Dendritic cell treated with granulocyte-macrophage colony-stimulating factor and Interleukin-4, amounts not matched to agents 40 ng/mL and 50 ng/mL, for 4 days (primary cell): ENCODE results near the gene CINP.

Experiments
- H3K27ac Mint-ChIP-seq: one replicate; pipeline ENCODE4 v1.8.0; 2022; ENCODE audit warnings: mild to moderate bottlenecking, mixed read lengths
- H3K27me3 Mint-ChIP-seq: one replicate; pipeline ENCODE4 v1.8.0; 2022; ENCODE audit warnings: mild to moderate bottlenecking, mixed read lengths
- H3K36me3 Mint-ChIP-seq: one replicate; pipeline ENCODE4 v1.8.0; 2022; ENCODE audit warnings: low read depth, mixed read lengths
- H3K4me1 Mint-ChIP-seq: one replicate; pipeline ENCODE4 v1.8.0; 2022; ENCODE audit warnings: low read depth, mixed read lengths
- H3K4me3 Mint-ChIP-seq: one replicate; pipeline ENCODE4 v1.8.0; 2022; ENCODE audit warnings: mild to moderate bottlenecking, moderate library complexity, mixed read lengths
- H3K9me3 Mint-ChIP-seq: one replicate; pipeline ENCODE4 v1.8.0; 2022; ENCODE audit warnings: mixed read lengths
- intact Hi-C: fragments of 100-400 bp; cut with micrococcal nuclease; formaldehyde crosslinking; loops from one replicate; pipeline ENCODE4 v1.15.0; 2022

The CINP gene

GRCh38 chr14:102362545-102363181, at the start of gene CINP, which contains the start of gene TECPR2:
CINP (minus strand) TSS chr14:102362890; CDS start chr14:102362851, 39 bp downstream.
TECPR2 (plus strand) TSS chr14:102362941; CDS start chr14:102376722, 13,781 bp downstream.
- Mint-ChIP-seq H3K9me3 (no peaks in the 10 kb centered on the region), H3K4me1 (peaks cover 18% of the 10 kb centered on the region), H3K36me3 (peaks cover 35% of the 10 kb centered on the region), H3K27me3 (no peaks in the 10 kb centered on the region), H3K4me3 (peak within 1 kb of the TSS; percentile 90), H3K27ac (no peak within 1 kb of the TSS)
- intact Hi-C loops = no loop called here

DNA sequence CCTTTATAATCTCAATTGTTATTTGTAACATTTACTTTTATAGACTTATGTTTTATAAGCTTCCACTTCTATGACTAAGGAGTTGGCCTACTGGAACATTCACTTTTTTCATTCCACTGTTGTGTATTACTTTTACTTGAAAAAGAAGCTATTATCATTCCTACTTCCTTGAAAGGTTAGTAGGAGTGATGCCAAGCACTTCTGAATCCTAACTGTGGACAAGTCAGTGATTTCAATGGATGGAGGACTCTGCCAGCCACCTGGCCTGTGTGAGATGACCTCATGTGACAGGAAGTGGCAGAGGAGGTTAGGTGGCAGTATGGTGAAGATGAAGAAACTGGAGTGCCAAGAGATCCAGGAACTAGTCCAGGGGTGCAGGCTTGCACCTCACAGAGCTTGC, 46.0 kb upstream of the CINP start:
- Mint-ChIP-seq H3K4me3 (no peak overlapping the region), H3K27ac (no peak overlapping the region), H3K4me1 (peaks cover 9% of the 10 kb centered on the region), H3K36me3 (peaks cover 40% of the 10 kb centered on the region), H3K27me3 (no peaks in the 10 kb centered on the region), H3K9me3 (peaks cover under 1% of the 10 kb centered on the region)
- intact Hi-C loops = no loop called here

GRCh38 chr14:102407258-102407657, 44.6 kb upstream of the CINP start:
- intact Hi-C loops = no loop called here
- no peak overlapping the region for H3K27ac Mint-ChIP-seq
- no peak overlapping the region for H3K4me3 Mint-ChIP-seq
- no peaks in the 10 kb centered on the region for H3K27me3 Mint-ChIP-seq
- H3K9me3 Mint-ChIP-seq = peaks cover 15% of the 10 kb centered on the region
- peaks cover 53% of the 10 kb centered on the region for H3K36me3 Mint-ChIP-seq
- peaks cover 9% of the 10 kb centered on the region for H3K4me1 Mint-ChIP-seq

GRCh38 chr14:102403028-102403427, 40.3 kb upstream of the CINP start:
- intact Hi-C loops = no loop called here
- H3K27me3 Mint-ChIP-seq = no peaks in the 10 kb centered on the region

DNA sequence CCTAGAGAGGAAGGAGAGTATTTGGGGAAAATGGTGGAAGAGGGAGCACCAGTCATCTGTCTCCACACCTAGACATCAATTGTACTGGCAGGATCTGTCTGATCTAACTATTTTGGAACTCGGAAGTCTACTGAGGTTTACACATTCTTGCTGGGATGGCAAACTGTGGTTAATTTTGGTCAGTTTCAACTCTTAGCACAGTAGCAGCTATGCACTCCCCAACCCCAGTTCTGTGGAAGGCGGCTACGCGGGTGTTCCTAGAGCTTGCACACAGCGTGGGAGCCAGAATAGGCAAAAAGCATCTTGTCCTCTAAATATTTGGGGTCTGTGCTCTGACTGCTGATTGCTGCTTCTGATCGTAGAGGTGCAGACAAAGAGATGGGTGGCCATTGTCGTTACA, 33.8 kb upstream of the CINP start:
- Mint-ChIP-seq H3K36me3 (peaks cover 66% of the 10 kb centered on the region), H3K9me3 (peaks cover 25% of the 10 kb centered on the region), H3K4me1 (peaks cover 12% of the 10 kb centered on the region), H3K4me3 (no peak overlapping the region), H3K27me3 (no peaks in the 10 kb centered on the region), H3K27ac (no peak overlapping the region)
- intact Hi-C loops = no loop called here

More at GRCh38 chr14:102403028-102403427, 40.3 kb upstream of the CINP start:
- peaks cover 9% of the 10 kb centered on the region for H3K4me1 Mint-ChIP-seq
- peaks cover 46% of the 10 kb centered on the region for H3K36me3 Mint-ChIP-seq
- H3K27ac Mint-ChIP-seq = no peak overlapping the region
- no peak overlapping the region for H3K4me3 Mint-ChIP-seq
- H3K9me3 Mint-ChIP-seq = peaks cover 39% of the 10 kb centered on the region

- peaks cover 60% of the 10 kb centered on the region for H3K36me3 Mint-ChIP-seq
- H3K27ac Mint-ChIP-seq = no peak overlapping the region
- peaks cover 19% of the 10 kb centered on the region for H3K4me1 Mint-ChIP-seq
- intact Hi-C loops = no loop called here
- peaks cover 24% of the 10 kb centered on the region for H3K9me3 Mint-ChIP-seq
- H3K4me3 Mint-ChIP-seq = no peak overlapping the region
- H3K27me3 Mint-ChIP-seq = no peaks in the 10 kb centered on the region
Observed at GRCh38 chr14:102394717-102395375, 32.2 kb upstream of the CINP start.

- H3K27ac Mint-ChIP-seq = no peak overlapping the region
Observed at GRCh38 chr14:102392506-102392905, 29.8 kb upstream of the CINP start.

GRCh38 chr14:102390064-102390855, 27.6 kb upstream of the CINP start:
- Mint-ChIP-seq H3K9me3 (no peaks in the 10 kb centered on the region), H3K36me3 (peaks cover 27% of the 10 kb centered on the region), H3K27me3 (no peaks in the 10 kb centered on the region), H3K27ac (peak overlapping the region; percentile 5), H3K4me3 (no peak overlapping the region), H3K4me1 (peaks cover 26% of the 10 kb centered on the region)
- intact Hi-C loops = no loop called here

More at GRCh38 chr14:102392506-102392905, 29.8 kb upstream of the CINP start:
- H3K4me3 Mint-ChIP-seq = no peak overlapping the region
- peaks cover 41% of the 10 kb centered on the region for H3K36me3 Mint-ChIP-seq
- intact Hi-C loops = no loop called here
- no peaks in the 10 kb centered on the region for H3K27me3 Mint-ChIP-seq
- peaks cover 3% of the 10 kb centered on the region for H3K9me3 Mint-ChIP-seq
- H3K4me1 Mint-ChIP-seq = peaks cover 26% of the 10 kb centered on the region

DNA sequence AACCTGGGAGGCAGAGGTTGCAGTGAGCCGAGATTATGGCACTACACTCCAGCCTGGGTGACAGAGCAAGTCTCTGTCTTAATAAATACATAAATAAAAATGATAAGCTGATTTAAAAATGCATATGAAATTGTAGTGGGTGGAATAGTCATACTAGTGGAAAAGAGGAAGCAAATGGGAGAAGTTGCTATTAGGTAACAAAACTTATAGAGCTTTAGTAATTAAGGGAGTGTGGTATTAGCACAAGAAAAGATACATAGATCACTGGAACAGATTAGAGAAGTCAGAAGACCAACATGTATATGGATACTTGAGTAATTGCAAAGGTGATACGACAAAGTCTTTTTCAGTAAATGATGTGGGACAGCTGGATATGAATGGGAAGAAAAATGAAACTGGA, 26.6 kb upstream of the CINP start:
- H3K27me3 Mint-ChIP-seq = no peaks in the 10 kb centered on the region
- no peak overlapping the region for H3K27ac Mint-ChIP-seq
- H3K36me3 Mint-ChIP-seq = peaks cover 31% of the 10 kb centered on the region
- no peaks in the 10 kb centered on the region for H3K9me3 Mint-ChIP-seq
- intact Hi-C loops = no loop called here
- peak overlapping the region; percentile 17 for H3K4me3 Mint-ChIP-seq
- H3K4me1 Mint-ChIP-seq = peaks cover 18% of the 10 kb centered on the region

GRCh38 chr14:102387086-102387485, 24.4 kb upstream of the CINP start:
- peaks cover 15% of the 10 kb centered on the region for H3K4me1 Mint-ChIP-seq
- no peaks in the 10 kb centered on the region for H3K9me3 Mint-ChIP-seq
- no peak overlapping the region for H3K4me3 Mint-ChIP-seq
- no peaks in the 10 kb centered on the region for H3K27me3 Mint-ChIP-seq
- intact Hi-C loops = no loop called here
- H3K36me3 Mint-ChIP-seq = peaks cover 17% of the 10 kb centered on the region
- no peak overlapping the region for H3K27ac Mint-ChIP-seq

- Mint-ChIP-seq H3K27me3 (no peaks in the 10 kb centered on the region), H3K9me3 (no peaks in the 10 kb centered on the region), H3K27ac (no peak overlapping the region), H3K36me3 (peaks cover 60% of the 10 kb centered on the region), H3K4me3 (no peak overlapping the region), H3K4me1 (peaks cover 5% of the 10 kb centered on the region)
- intact Hi-C loops = no loop called here
Observed at GRCh38 chr14:102378830-102379229, 16.1 kb upstream of the CINP start.

GRCh38 chr14:102377696-102378095, 15.0 kb upstream of the CINP start:
- no peak overlapping the region for H3K4me3 Mint-ChIP-seq
- no peaks in the 10 kb centered on the region for H3K9me3 Mint-ChIP-seq
- intact Hi-C loops = no loop called here
- H3K27ac Mint-ChIP-seq = no peak overlapping the region
- peaks cover 5% of the 10 kb centered on the region for H3K4me1 Mint-ChIP-seq
- H3K27me3 Mint-ChIP-seq = no peaks in the 10 kb centered on the region
- H3K36me3 Mint-ChIP-seq = peaks cover 60% of the 10 kb centered on the region

DNA sequence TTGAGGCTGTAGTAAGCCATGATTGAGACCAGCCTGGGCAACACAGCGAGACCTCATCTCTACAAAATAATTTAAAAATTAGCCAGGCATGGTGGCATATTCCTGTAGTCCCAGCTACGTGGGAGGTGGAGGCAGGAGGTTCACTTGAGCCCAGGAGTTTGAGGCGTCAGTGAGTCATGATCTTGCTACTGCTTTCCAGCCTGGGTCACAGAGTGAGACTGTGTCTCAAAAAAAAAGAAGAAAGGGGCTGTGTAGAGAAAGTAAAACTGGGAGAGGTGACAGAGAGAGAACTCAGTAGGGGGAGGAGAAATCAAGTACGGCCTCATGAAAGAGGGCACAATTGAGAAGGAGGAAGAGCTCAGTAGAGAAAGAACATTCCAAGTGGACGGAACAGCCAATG, 12.4 kb upstream of the CINP start:
- intact Hi-C loops = no loop called here
- H3K9me3 Mint-ChIP-seq = no peaks in the 10 kb centered on the region
- peaks cover 39% of the 10 kb centered on the region for H3K36me3 Mint-ChIP-seq
- H3K4me1 Mint-ChIP-seq = peaks cover 19% of the 10 kb centered on the region
- H3K4me3 Mint-ChIP-seq = no peak overlapping the region
- H3K27me3 Mint-ChIP-seq = no peaks in the 10 kb centered on the region
- no peak overlapping the region for H3K27ac Mint-ChIP-seq

- H3K36me3 Mint-ChIP-seq = peaks cover 31% of the 10 kb centered on the region
- intact Hi-C loops = no loop called here
- H3K27me3 Mint-ChIP-seq = no peaks in the 10 kb centered on the region
- no peak overlapping the region for H3K27ac Mint-ChIP-seq
- H3K9me3 Mint-ChIP-seq = no peaks in the 10 kb centered on the region
- peaks cover 22% of the 10 kb centered on the region for H3K4me1 Mint-ChIP-seq
- H3K4me3 Mint-ChIP-seq = no peak overlapping the region
Observed at GRCh38 chr14:102374264-102374663, 11.6 kb upstream of the CINP start.
